ENCODE measurements around the gene TTF2.

TTF2 gene

DNA sequence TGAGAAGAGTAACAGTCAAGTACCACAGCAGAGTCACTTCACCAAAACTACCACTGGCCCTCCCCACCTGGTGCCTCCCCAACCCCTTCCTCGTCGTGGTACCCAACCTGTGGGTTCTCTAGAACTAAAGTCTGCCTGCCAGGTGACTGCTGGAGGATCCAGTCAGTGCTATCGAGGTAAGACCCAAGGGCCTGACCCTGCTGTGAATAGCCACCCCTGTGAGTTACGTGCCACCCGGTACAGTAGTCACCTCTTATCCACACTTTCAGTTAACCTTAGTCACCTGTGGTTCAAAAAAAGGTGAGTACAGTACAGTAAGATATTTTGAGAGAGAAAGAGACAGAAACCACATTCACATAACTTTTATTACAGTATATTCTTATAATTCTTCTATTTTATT lies 16.5 kb downstream of the TTF2 start:
- ChIA-PET POLR2A (no interaction called here), CTCF (interaction anchor here (1.5 kb wide), 1 partner anchor 9 kb away, joined by 11 read pairs; no protein-coding TSS in a partner anchor)
- TF ChIP-seq, protein P1, sequence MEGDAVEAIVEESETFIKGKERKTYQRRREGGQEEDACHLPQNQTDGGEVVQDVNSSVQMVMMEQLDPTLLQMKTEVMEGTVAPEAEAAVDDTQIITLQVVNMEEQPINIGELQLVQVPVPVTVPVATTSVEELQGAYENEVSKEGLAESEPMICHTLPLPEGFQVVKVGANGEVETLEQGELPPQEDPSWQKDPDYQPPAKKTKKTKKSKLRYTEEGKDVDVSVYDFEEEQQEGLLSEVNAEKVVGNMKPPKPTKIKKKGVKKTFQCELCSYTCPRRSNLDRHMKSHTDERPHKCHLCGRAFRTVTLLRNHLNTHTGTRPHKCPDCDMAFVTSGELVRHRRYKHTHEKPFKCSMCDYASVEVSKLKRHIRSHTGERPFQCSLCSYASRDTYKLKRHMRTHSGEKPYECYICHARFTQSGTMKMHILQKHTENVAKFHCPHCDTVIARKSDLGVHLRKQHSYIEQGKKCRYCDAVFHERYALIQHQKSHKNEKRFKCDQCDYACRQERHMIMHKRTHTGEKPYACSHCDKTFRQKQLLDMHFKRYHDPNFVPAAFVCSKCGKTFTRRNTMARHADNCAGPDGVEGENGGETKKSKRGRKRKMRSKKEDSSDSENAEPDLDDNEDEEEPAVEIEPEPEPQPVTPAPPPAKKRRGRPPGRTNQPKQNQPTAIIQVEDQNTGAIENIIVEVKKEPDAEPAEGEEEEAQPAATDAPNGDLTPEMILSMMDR (IDR thresholded peaks at IDR 0.05; ENCODE audit: control extremely low read depth, extremely low read depth, low read depth, missing control alignments), result no peak
- no peak for DNase-seq (ENCODE audit: extremely low spot score)

DNA sequence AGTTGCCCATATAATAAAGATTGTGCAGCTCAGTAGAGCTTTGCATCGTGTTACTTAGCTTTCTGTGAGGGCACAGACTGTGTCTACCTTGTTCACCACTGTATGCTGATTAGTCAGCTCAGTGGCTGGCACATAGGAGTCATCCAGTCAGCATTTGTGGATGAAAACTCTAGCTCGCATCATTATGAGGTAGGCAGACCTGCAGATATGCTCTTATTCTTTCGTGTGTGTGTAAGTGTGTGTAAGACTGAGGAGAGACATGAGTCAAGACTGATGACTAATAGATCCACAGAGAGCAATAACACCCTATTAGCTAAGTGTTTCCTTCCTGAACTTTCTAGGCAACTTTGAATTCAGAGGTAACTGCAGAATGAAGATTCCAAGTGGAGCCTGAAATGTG lies 17.1 kb downstream of the TTF2 start:
- ChIA-PET CTCF (interaction anchor here (1.5 kb wide), 1 partner anchor 10 kb away, joined by 11 read pairs; no protein-coding TSS in a partner anchor), POLR2A (no interaction called here)
- DNase-seq (ENCODE audit: extremely low spot score), result no peak
- TF ChIP-seq, protein P1 (IDR thresholded peaks at IDR 0.05; ENCODE audit: control extremely low read depth, extremely low read depth, low read depth, missing control alignments), result no peak

DNA sequence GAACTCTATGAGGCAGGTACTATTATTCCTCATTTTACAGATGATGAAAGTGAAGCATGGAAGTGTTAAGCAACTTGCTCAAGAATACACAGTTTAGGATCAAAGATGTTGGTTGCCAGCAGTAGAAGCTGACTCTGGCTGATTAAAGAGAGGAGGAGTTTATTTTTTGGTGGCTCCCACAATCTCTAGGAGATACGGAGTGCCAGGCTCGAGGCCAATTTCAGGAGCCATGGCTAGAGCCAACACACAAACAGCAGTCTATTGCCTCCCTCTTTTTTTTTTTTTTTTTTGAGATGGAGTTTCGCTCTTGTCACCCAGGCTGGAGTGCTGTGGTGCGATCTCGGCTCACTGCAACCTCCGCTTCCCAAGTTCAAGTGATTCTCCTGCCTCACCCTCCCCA lies 19.6 kb downstream of the TTF2 start:
- ChIA-PET CTCF (interaction anchor here (1.2 to 4.7 kb wide), 3 partner anchors 10 to 12 kb away, joined by 7 to 35 read pairs (median 7); no protein-coding TSS in a partner anchor), POLR2A (interaction anchor here (0.7 kb wide), 1 partner anchor 253 kb away, joined by 3 read pairs; no protein-coding TSS in a partner anchor)
- no peak for DNase-seq (ENCODE audit: extremely low spot score)
- TF ChIP-seq, protein P1 (IDR thresholded peaks at IDR 0.05; ENCODE audit: control extremely low read depth, extremely low read depth, low read depth, missing control alignments), result no peak

DNA sequence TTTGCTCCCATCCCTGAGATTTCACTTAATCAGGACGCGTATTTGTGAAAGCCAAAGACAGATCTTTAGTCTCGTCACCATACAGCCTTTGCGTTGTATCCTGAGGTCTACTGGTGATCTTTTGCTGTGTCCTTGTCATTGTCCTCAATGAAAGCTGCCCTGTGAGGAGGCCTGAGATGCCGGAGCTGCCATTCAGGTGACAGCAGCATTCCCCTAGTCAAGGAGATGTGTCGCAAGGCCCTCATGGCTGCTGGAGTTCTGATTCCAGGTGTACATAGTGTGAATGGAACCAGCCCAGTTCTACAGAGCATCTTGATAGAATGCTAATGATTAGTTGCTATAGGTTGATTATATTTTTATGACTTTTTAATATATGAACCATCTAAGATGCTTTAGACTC lies 24.1 kb downstream of the TTF2 start:
- TF ChIP-seq, protein P1 (IDR thresholded peaks at IDR 0.05; ENCODE audit: control extremely low read depth, extremely low read depth, low read depth, missing control alignments), result no peak
- DNase-seq (ENCODE audit: extremely low spot score), result no peak
- POLR2A ChIA-PET, result no interaction called here
- CTCF ChIA-PET, result interaction anchor here (4.7 kb wide), 1 partner anchor 16 kb away, joined by 35 read pairs; no protein-coding TSS in a partner anchor

DNA sequence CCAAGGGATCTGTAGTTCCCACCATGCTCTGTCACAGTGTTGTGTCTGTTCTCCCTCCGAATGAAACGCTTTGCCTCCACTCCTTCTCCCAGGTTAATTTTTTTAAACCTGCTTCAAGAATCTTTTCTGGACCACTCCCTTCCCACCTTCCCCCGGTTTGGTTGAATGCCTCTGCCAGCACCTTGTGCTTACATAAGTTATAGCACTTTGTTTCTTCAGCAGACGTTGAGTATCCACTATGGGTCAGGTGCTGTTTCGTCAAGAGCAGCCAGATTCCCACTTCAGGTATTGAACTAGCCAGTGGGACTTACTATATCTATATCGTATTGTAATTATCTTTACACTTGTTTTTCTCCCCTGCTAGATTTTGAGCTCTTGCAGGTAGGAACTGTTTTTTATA lies 27.6 kb downstream of the TTF2 start:
- ChIA-PET CTCF (interaction anchor here (1.2 to 1.9 kb wide), 4 partner anchors 13 to 40 kb away, joined by 3 to 6 read pairs (median 3); no protein-coding TSS in a partner anchor), POLR2A (no interaction called here)
- DNase-seq (ENCODE audit: extremely low spot score), result no peak

DNA sequence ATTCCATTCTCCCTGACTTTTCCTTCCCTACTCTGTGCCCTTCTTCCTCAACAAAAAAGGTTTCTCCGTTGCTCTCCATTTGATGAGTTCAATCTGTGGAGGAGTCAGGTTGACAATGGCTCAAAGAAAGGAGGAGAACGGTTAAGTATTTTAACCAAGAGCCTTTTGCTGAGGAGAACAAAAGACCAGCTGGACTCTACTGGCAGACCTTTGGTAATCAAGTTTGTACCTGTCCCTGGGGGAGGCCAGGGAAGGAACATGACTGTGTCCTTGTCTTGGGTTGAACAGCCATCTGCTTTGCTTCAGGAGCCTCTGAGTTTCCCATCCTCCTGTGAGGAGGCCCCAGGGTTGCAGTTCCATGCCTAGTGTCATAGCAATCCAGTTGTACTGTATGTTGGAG lies 29.9 kb downstream of the TTF2 start:
- CTCF ChIA-PET, result interaction anchor here (1.2 to 2.5 kb wide), 5 partner anchors 8 to 39 kb away, joined by 3 to 12 read pairs (median 5); no protein-coding TSS in a partner anchor
- no peak for DNase-seq (ENCODE audit: extremely low spot score)
- POLR2A ChIA-PET, result no interaction called here
- TF ChIP-seq, protein P1 (IDR thresholded peaks at IDR 0.05; ENCODE audit: control extremely low read depth, extremely low read depth, low read depth, missing control alignments), result no peak

More for the DNA sequence above, 27.6 kb downstream of the TTF2 start:
- TF ChIP-seq, protein P1 (IDR thresholded peaks at IDR 0.05; ENCODE audit: control extremely low read depth, extremely low read depth, low read depth, missing control alignments), result no peak

All from GM10248 (cell line).